ENCODE data around the gene ARHGDIA.

ARHGDIA gene

GRCh38 chr17:81828656-81829055, 42.5 kb downstream of the ARHGDIA start:
- DNase-seq (ENCODE audit: low read depth in 1 of 2, low spot score in 1 of 2): no peak

GRCh38 chr17:81825841-81826466, 45.2 kb downstream of the ARHGDIA start:
- DNase-seq (ENCODE audit: low read depth in 1 of 2, low spot score in 1 of 2): no peak

- no peak for DNase-seq (ENCODE audit: low read depth in 1 of 2, low spot score in 1 of 2)
Observed at GRCh38 chr17:81824595-81824994, 46.5 kb downstream of the ARHGDIA start.

GRCh38 chr17:81823820-81824550, 47.2 kb downstream of the ARHGDIA start:
- no peak for DNase-seq (ENCODE audit: low read depth in 1 of 2, low spot score in 1 of 2)

GRCh38 chr17:81822996-81823819, 47.9 kb downstream of the ARHGDIA start:
- DNase-seq (ENCODE audit: low read depth in 1 of 2, low spot score in 1 of 2): no peak

GRCh38 chr17:81822312-81822637, 48.9 kb downstream of the ARHGDIA start:
- DNase-seq (ENCODE audit: low read depth in 1 of 2, low spot score in 1 of 2): no peak

- DNase-seq (ENCODE audit: low read depth in 1 of 2, low spot score in 1 of 2): no peak
Observed at GRCh38 chr17:81821603-81822311, 49.4 kb downstream of the ARHGDIA start.

GRCh38 chr17:81821147-81821546, 50.0 kb downstream of the ARHGDIA start:
- no peak for DNase-seq (ENCODE audit: low read depth in 1 of 2, low spot score in 1 of 2)

- no peak for DNase-seq (ENCODE audit: low read depth in 1 of 2, low spot score in 1 of 2)
Observed at GRCh38 chr17:81819708-81820107, 51.4 kb downstream of the ARHGDIA start.

GRCh38 chr17:81817758-81818147, 53.4 kb downstream of the ARHGDIA start:
- DNase-seq (ENCODE audit: low read depth in 1 of 2, low spot score in 1 of 2): no peak

Data from stimulated activated CD4-positive, alpha-beta T cell treated with anti-CD3 and anti-CD28 coated beads, Interleukin-15, amount 100 ng/mL, for 1 hour (primary cell).